GM20431 (cell line): ENCODE data around the gene ONECUT3.

Source experiments
- in situ Hi-C: fragments of 300-500 bp; cut with MseI, MboI; formaldehyde crosslinking; loops from one replicate; pipeline ENCODE4 v1.15.0; 2020; ENCODE audit warnings: low sequenced_read_pairs; ENCODE audit not compliant: unreplicated experiment

Gene ONECUT3

DNA sequence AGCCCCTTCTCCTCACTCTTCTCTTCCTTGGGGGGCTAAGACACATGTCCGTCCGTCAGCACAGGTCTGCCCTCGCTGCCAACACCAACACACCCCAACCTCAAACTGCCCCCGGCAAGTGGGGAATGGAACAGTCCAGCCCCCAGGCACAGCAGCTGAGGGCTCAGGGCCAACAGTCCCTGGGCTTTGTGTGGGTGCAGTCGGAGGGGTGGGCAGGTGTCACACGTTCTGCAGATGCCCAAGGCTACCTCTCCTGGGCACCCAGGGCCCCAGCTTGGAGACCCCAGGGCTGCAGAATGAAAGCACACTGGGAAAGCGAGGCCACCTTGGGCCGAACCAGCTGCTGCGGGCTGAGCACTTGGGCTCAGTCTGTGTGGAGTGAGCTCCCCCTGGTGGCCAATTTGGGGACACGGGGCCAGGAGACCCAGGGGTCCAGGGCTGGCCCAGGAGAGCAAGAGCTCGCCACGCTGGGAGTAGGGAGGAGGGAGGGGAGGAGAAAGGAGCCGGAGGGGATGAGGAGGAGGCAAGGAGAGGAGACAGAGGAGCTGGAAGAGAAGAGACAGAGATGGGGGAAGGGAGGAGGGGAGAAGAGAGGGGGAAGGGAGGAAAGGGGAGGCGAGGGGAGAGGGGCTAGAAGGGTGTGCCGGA lies 72.7 kb downstream of the ONECUT3 start:
- in situ Hi-C loops: no loop called here

DNA sequence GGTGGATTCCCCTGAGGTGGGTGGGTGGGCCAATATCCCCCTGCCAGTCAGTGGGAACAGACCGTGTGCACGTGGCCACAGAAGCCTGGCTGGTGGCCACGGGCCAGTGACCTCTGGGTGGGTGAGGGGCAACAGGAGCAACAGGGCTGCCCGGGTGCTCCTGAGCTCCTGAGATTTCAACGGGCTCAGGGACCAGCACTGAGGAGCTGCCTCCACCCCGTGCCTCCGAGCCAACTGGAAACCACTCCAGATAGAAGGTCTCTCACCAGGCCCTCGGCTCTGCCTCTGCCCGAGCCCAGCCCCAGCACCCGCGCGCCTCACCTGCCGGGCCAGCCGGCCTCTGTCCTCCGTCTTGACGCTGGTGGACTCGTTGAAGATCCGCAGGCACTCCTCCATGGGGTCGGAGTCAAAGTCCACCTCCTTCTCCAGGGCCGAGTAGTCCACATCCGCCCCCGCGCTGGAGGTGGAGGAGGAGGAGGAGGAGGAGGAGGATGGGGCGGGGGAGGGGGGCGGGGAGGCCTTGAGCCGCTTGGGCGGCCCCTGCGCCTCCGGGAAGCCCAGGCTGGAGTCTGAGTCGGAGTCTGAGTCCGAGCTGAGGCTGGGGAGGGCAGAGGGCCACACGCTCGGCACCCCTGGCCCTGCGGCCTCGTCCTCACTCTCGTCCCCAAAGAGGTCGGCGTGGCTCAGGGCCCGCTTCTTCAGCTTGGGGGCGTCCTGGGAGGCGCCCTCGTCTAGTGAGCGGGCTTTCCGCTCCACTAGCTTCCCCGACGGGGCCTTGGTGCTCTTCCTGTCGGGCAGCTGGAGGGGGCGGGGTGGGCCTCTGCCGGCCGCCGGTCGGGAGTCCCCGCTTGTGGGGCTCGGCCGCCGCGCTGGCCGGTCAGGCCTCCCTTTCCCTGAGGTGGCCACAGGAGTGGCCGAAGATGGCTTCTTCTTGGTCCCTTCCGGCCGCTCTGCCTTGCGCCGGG lies 73.5 kb downstream of the ONECUT3 start:
- in situ Hi-C loops: no loop called here

DNA sequence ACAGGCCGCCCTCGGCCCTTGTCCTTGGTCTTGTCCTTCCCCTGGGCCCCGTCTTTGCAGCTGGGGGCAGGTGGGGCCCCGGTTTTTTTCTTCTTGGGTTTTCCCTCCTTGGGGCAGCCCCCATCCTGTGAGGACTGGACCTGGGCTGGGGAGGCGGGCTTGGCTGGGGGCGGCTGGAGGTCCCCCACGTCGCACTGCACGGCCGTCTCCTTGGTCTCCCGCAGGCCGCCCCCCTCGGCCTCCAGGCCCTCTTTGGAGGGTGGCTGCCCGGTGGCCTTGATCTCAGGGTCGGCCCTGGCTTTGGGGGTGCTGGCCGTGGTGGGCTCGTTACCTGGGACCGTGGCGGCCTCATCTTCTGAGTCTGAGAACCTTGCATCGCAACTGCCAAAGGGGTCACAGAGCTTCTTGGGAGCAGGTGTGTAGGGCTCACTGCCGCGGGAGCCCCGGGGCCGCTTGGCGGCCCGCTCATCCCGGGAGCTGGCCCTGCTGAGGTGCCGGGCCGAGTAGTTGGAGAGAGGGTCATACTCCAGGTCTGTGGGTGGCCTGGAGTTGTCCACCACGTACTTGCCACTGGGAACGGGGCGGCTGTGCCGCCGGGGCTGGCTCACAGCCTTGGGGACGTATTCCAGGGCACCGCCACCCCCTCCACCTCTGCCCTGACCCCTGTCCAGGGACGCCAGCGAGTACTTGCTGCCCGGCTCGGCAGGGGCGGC lies 74.4 kb downstream of the ONECUT3 start:
- in situ Hi-C loops: no loop called here

DNA sequence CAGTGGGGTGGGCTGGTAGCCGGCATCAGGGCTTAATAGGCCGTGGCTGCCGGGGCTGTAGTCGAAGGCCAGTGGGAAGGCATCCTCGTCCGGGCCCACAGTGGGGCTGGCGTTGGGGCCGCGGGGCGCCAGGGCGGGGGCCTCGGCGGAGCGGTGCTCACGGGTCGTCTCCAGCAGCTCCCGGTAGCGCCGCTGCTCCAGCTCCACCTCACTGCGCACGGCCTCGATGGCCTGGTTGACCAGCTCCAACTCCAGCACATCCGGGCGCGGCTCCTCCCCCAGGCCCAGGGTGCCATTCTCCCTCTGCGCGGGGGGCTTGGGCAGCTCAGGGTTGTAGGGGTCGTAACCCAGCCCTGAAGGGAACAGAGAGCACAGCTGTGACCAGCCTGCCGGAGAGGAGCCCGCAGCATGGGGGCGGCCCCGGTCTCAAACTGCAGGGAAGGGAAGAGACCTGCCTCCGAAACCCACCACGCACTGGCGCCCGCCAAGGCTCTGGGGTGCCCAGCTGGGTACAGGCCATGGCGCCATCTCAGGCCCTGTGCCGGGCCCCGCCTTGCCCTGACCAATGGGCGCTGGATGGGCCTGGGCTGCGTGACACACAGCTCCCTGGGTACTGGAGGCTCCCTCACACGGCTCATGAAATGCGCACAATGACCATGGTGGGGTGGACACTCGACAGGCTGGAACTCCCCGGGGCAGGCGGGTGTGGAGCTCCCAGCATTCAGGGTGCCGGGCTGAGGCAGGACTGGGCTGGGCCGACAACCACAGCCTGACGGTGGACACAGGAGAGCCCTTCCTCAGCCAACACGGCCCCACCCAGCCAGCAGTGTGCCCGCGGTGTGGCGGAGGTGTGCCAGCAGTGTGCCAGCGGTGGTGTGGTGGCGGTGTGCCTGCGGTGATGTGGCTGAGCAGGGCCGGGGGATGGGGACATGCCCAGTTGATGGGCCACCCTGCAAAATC lies 75.3 kb downstream of the ONECUT3 start:
- in situ Hi-C loops: no loop called here

DNA sequence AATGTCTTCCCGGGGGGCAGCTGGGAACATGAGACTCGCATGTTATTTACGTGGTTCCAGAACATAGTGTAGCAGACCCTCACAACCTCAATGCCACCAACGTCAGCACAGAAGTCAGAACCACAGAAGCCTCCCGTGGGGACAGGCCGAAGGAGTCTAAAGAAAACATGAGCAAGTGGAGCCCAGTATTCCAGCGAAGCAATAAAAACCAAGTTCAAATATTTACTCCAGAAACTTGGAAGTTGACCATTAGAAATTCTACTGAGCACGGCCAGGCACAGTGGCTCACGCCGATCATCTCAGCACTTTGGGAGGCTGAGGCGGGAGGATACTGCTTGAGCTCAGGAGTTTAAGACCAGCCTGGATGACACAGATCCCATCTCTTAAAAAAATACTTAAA lies 76.7 kb downstream of the ONECUT3 start:
- in situ Hi-C loops: no loop called here

DNA sequence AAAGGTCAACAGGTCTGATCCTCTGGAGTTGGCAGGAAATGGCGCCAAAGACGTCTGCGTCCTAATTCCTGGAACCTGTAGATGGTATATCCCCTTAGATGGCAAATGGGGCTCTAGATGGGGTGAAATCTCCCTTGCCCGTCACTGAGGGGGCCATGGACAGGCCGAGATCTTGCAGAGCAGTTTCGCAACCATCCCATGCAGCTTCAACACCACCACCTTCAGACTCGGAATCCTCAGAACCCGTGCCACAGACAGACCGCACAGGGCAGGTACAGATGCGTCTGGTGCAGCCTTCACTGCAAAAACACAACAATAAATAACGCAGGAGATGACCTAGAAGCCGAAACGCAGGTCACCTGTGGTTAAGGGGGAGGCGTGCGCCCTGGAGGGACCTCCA lies 77.3 kb downstream of the ONECUT3 start:
- in situ Hi-C loops: no loop called here
